ENCODE results near the gene MPPE1.

Gene MPPE1

GRCh38 chr18:11884396-11885030, 23.6 kb downstream of the MPPE1 start:
- DNase-seq (ENCODE audit: low read depth) = no peak

GRCh38 chr18:11883153-11883552, 25.0 kb downstream of the MPPE1 start:
- no peak for DNase-seq (ENCODE audit: low read depth)

GRCh38 chr18:11882636-11883035, 25.5 kb downstream of the MPPE1 start:
- DNase-seq (ENCODE audit: low read depth) = no peak

GRCh38 chr18:11880586-11881304, 27.4 kb downstream of the MPPE1 start:
- no peak for DNase-seq (ENCODE audit: low read depth)

- DNase-seq (ENCODE audit: low read depth) = no peak
These were observed 30.5 kb downstream of the MPPE1 start for GRCh38 chr18:11877497-11878135.

GRCh38 chr18:11874676-11875075, 33.4 kb downstream of the MPPE1 start:
- DNase-seq (ENCODE audit: low read depth) = no peak

- no peak for DNase-seq (ENCODE audit: low read depth)
These were observed 34.3 kb downstream of the MPPE1 start for GRCh38 chr18:11873670-11874340.

- DNase-seq (ENCODE audit: low read depth) = no peak
These were observed 35.5 kb downstream of the MPPE1 start for GRCh38 chr18:11872479-11873136.

- no peak for DNase-seq (ENCODE audit: low read depth)
These were observed 36.6 kb downstream of the MPPE1 start for GRCh38 chr18:11871501-11871900.

GRCh38 chr18:11868230-11868629, 39.9 kb downstream of the MPPE1 start:
- DNase-seq (ENCODE audit: low read depth) = no peak

GRCh38 chr18:11866764-11867163, 41.4 kb downstream of the MPPE1 start:
- no peak for DNase-seq (ENCODE audit: low read depth)

- DNase-seq (ENCODE audit: low read depth) = no peak
These were observed 41.8 kb downstream of the MPPE1 start for GRCh38 chr18:11866329-11866728.

GRCh38 chr18:11865071-11865470, 43.0 kb downstream of the MPPE1 start:
- no peak for DNase-seq (ENCODE audit: low read depth)

GRCh38 chr18:11864471-11864870, 43.6 kb downstream of the MPPE1 start:
- DNase-seq (ENCODE audit: low read depth) = no peak

GRCh38 chr18:11862468-11863137, 45.5 kb downstream of the MPPE1 start:
- DNase-seq (ENCODE audit: low read depth) = no peak

- no peak for DNase-seq (ENCODE audit: low read depth)
These were observed 46.4 kb downstream of the MPPE1 start for GRCh38 chr18:11861583-11862288.

GRCh38 chr18:11860594-11861450, 47.3 kb downstream of the MPPE1 start:
- no peak for DNase-seq (ENCODE audit: low read depth)

- no peak for DNase-seq (ENCODE audit: low read depth)
These were observed 48.2 kb downstream of the MPPE1 start for GRCh38 chr18:11859903-11860407.

- no peak for DNase-seq (ENCODE audit: low read depth)
These were observed 48.8 kb downstream of the MPPE1 start for GRCh38 chr18:11859282-11859830.

Measured in T-helper 22 cell (primary cell).